ENCODE results near the gene CD33. TPM values are rescaled to one million over a fixed set of nuclear protein-coding genes. Genes with fewer than 3 reads are reported as not detected.

CD33 gene
- total RNA-seq: not detected in 2 replicates

DNA sequence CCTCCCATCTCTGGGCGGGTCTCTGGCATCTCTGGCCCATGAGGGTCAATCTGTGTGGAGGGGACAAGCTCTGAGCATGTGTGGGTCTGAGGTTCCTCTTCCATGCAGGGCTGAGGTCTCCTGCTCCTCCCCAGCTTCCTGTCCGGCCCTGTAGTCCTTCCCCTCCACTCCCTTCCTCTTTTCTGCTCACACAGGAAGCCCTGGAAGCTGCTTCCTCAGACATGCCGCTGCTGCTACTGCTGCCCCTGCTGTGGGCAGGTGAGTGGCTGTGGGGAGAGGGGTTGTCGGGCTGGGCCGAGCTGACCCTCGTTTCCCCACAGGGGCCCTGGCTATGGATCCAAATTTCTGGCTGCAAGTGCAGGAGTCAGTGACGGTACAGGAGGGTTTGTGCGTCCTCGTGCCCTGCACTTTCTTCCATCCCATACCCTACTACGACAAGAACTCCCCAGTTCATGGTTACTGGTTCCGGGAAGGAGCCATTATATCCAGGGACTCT, at the start of gene CD33:
TSS of gene CD33 (plus strand) at position 183 of the 496 bp plus-strand sequence. CDS start at position 222, 39 bp downstream.

GRCh38 chr19:51250786-51251467, 26.0 kb downstream of the CD33 start, which contains the start of gene SIGLECL1:
SIGLECL1 (plus strand) TSS chr19:51251080; CDS start chr19:51264073, 12,993 bp downstream.

Other genes with a start within 250 kb of the CD33 start
- not detected in 2 replicates for gene KLK7, start 241.2 kb upstream of the CD33 start, total RNA-seq
- not detected in 2 replicates for gene KLK8, start 223.5 kb upstream of the CD33 start, total RNA-seq
- gene KLK10, start 205.4 kb upstream of the CD33 start, total RNA-seq: not detected in 2 replicates
- not detected in 2 replicates for gene KLK11, start 198.5 kb upstream of the CD33 start, total RNA-seq
- not detected in 2 replicates for gene KLK12, start 190.1 kb upstream of the CD33 start, total RNA-seq
- not detected in 2 replicates for gene KLK13, start 160.0 kb upstream of the CD33 start, total RNA-seq
- gene KLK14, start 142.2 kb upstream of the CD33 start, total RNA-seq: under 0.01 TPM in 1 of 2 replicates, not detected in the other
- 9.7 and 10.8 TPM in 2 replicates for gene CTU1, start 116.7 kb upstream of the CD33 start, total RNA-seq
- not detected in 2 replicates for gene SIGLEC9, start 100.2 kb upstream of the CD33 start, total RNA-seq
- gene SIGLEC7, start 82.8 kb upstream of the CD33 start, total RNA-seq: not detected in 2 replicates
- not detected in 2 replicates for gene SIGLECL1, start 26.0 kb downstream of the CD33 start, total RNA-seq
- gene IGLON5, start 86.6 kb downstream of the CD33 start, total RNA-seq: not detected in 2 replicates
- under 0.01 and 0.15 TPM in 2 replicates for gene VSIG10L, start 117.1 kb downstream of the CD33 start, total RNA-seq
- gene ETFB, start 141.3 kb downstream of the CD33 start, total RNA-seq: 86.7 and 119 TPM in 2 replicates
- gene CLDND2, start 143.9 kb downstream of the CD33 start, total RNA-seq: not detected in 2 replicates
- gene NKG7, start 147.6 kb downstream of the CD33 start, total RNA-seq: not detected in 2 replicates
- not detected in 2 replicates for gene LIM2, start 162.9 kb downstream of the CD33 start, total RNA-seq
- not detected in 2 replicates for gene C19orf84, start 165.5 kb downstream of the CD33 start, total RNA-seq
- gene SIGLEC10, start 192.6 kb downstream of the CD33 start, total RNA-seq: not detected in 2 replicates
- not detected in 2 replicates for gene SIGLEC8, start 233.4 kb downstream of the CD33 start, total RNA-seq